Panc1 (cell line): ENCODE data around the gene CCBE1. TPM values are rescaled to one million over a fixed set of nuclear protein-coding genes. Genes with fewer than 3 reads are reported as not detected.

ENCODE experiments used
- ATAC-seq: fragments of 200-7000 bp; cut with Tn5 transposase; 2 replicates; pipeline ENCODE4 v1.9.1; 2020; ENCODE audit warnings: mild to moderate bottlenecking, moderate library complexity
- BruUV-seq: library from RNA; stranded (reverse); fragments of 400-500 nt; replicated peaks from 2 replicates; lab custom pipeline; 2021; lab: Mats Ljungman, UMichigan
- CTCF ChIA-PET: fragments of 300-600 bp; sonication (Branson Sonifier 250); formaldehyde crosslinking; loops from one replicate; lab custom pipeline; 2022; ENCODE audit warnings: antibody characterized with exemption; lab: Charles Lee
- POLR2A ChIA-PET: fragments of 300-600 bp; sonication (Branson Sonifier 250); formaldehyde crosslinking; loops from one replicate; lab custom pipeline; 2022; ENCODE audit warnings: antibody characterized with exemption; lab: Charles Lee
- DNase-seq: peaks from one replicate; pipeline ENCODE4 v3.0.0-alpha.2; 2010; ENCODE audit warnings: low read depth, low spot score
- H3K27ac ChIP-seq: 2 replicates; pipeline ENCODE4 v1.5.1; 2011; ENCODE audit warnings: mild to moderate bottlenecking, low read length, inconsistent platforms
- H3K27me3 ChIP-seq: fragments of 200-500 bp; sonication (Bioruptor generic); 2 replicates; pipeline ENCODE4 v1.6.0; 2014; ENCODE audit warnings: low read length, inconsistent platforms; ENCODE audit not compliant: control insufficient read depth, insufficient read depth
- H3K36me3 ChIP-seq: fragments of 200-500 bp; sonication (Bioruptor generic); 2 replicates; pipeline ENCODE4 v1.5.1; 2014; ENCODE audit warnings: inconsistent platforms, mild to moderate bottlenecking, low read length, moderate library complexity; ENCODE audit not compliant: control insufficient read depth, insufficient read depth
- H3K4me1 ChIP-seq: 2 replicates; pipeline ENCODE4 v1.5.1; 2011; ENCODE audit warnings: inconsistent platforms, mild to moderate bottlenecking, low read length, moderate library complexity; ENCODE audit not compliant: control insufficient read depth, insufficient read depth
- H3K4me3 ChIP-seq, 2 experiments: 2 replicates each; pipeline ENCODE4 v1.5.1; 2011 to 2012; ENCODE audit warnings: low read depth in 2 of 2, low read length in 2 of 2, mild to moderate bottlenecking in 2 of 2, inconsistent platforms in 1 of 2, moderate library complexity in 1 of 2
- H3K9me3 ChIP-seq: fragments of 200-500 bp; sonication (Bioruptor generic); 2 replicates; pipeline ENCODE4 v1.5.1; 2014; ENCODE audit warnings: low read depth, mild to moderate bottlenecking, inconsistent platforms, low read length, moderate library complexity; ENCODE audit not compliant: control insufficient read depth, insufficient read depth
- POLR2AphosphoS5 ChIP-seq: IDR thresholded peaks from 2 replicates; pipeline ENCODE4 v1.6.1; 2012; ENCODE audit warnings: mild to moderate bottlenecking, low read depth, low read length, moderate library complexity
- SIN3A ChIP-seq: IDR thresholded peaks from 2 replicates; pipeline ENCODE4 v1.6.1; 2012; ENCODE audit warnings: low read depth, mild to moderate bottlenecking, low read length, moderate library complexity, borderline replicate concordance; ENCODE audit not compliant: insufficient read depth
- TCF7L2 ChIP-seq: IDR thresholded peaks from 2 replicates; pipeline ENCODE4 v1.6.1; 2011; ENCODE audit warnings: mild to moderate bottlenecking, low read depth, low read length, inconsistent platforms
- in situ Hi-C: cut with HindIII; loops from 2 replicates; pipeline ENCODE4 v1.10.0; 2016; ENCODE audit warnings: low sequenced_read_pairs, low pct_unique_long_range_greater_than_20kb
- intact Hi-C: fragments of 100-400 bp; cut with micrococcal nuclease; formaldehyde crosslinking; loops from one replicate; pipeline ENCODE4 v1.10.0; 2022; ENCODE audit not compliant: unreplicated experiment
- total RNA-seq: library from RNA; stranded (reverse); gene quantifications from one replicate; pipeline ENCODE4 v1.2.1, GENCODE V29; 2021; ENCODE audit not compliant: unreplicated experiment
- TF ChIP-seq, protein P1 (sequence below), 2 experiments: IDR thresholded peaks; 2 replicates each; pipeline ENCODE4 v1.6.1; 2011 to 2012; ENCODE audit warnings: low read depth in 2 of 2, control low read depth in 1 of 2, low read length in 1 of 2, mild to moderate bottlenecking in 1 of 2, moderate library complexity in 1 of 2; ENCODE audit not compliant: insufficient read depth in 1 of 2
- TF ChIP-seq, protein P2 (sequence below): fragments of 450-650 bp; IDR thresholded peaks from 2 replicates; pipeline ENCODE4 v1.5.1; 2017; ENCODE audit warnings: mild to moderate bottlenecking

The CCBE1 gene
- total RNA-seq, 1 experiment from 2014 or later, result 0.13 TPM

DNA sequence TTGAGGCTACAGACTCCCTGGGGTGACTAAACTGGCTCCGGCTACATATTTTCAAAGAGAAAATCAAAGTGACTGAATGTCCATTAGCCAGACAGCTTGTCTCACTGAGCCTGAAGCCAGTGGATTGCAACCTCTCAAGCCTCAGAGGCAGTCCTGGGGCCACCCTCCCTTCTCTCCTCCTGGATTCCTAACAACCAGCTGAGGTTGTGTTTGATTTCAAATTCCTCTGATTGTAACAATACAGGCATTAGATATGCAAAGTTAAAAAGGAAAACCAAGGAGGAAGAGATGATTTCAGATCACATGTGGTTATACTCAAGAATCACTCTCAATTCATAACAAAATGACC, 237.2 kb downstream of the CCBE1 start:
- ChIA-PET POLR2A (no interaction called here), CTCF (interaction anchor here (2.8 kb wide), 1 partner anchor 363 kb away, joined by 26 read pairs; no protein-coding TSS in a partner anchor)
- ATAC-seq, result no peak
- Histone ChIP-seq H3K36me3 (no peaks in the 10 kb centered on the region), H3K9me3 (no peaks in the 10 kb centered on the region), H3K27me3 (no peaks in the 10 kb centered on the region), H3K4me3 (no peak overlapping the region), H3K4me1 (no peaks in the 10 kb centered on the region), H3K27ac (no peak overlapping the region)
- no peak for DNase-seq
- in situ Hi-C loops (no loop called here), intact Hi-C loops (loop anchor here (2.0 kb wide), 1 partner anchor 363 kb away; no protein-coding TSS in a partner anchor)
- no peak for TF ChIP-seq TCF7L2
- TF ChIP-seq, protein P1, sequence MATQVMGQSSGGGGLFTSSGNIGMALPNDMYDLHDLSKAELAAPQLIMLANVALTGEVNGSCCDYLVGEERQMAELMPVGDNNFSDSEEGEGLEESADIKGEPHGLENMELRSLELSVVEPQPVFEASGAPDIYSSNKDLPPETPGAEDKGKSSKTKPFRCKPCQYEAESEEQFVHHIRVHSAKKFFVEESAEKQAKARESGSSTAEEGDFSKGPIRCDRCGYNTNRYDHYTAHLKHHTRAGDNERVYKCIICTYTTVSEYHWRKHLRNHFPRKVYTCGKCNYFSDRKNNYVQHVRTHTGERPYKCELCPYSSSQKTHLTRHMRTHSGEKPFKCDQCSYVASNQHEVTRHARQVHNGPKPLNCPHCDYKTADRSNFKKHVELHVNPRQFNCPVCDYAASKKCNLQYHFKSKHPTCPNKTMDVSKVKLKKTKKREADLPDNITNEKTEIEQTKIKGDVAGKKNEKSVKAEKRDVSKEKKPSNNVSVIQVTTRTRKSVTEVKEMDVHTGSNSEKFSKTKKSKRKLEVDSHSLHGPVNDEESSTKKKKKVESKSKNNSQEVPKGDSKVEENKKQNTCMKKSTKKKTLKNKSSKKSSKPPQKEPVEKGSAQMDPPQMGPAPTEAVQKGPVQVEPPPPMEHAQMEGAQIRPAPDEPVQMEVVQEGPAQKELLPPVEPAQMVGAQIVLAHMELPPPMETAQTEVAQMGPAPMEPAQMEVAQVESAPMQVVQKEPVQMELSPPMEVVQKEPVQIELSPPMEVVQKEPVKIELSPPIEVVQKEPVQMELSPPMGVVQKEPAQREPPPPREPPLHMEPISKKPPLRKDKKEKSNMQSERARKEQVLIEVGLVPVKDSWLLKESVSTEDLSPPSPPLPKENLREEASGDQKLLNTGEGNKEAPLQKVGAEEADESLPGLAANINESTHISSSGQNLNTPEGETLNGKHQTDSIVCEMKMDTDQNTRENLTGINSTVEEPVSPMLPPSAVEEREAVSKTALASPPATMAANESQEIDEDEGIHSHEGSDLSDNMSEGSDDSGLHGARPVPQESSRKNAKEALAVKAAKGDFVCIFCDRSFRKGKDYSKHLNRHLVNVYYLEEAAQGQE (IDR thresholded peaks at IDR 0.05; ENCODE audit: insufficient read depth in 1 of 2, low read depth in 2 of 2, low read length in 1 of 2), result no peak
- TF ChIP-seq, protein P2, sequence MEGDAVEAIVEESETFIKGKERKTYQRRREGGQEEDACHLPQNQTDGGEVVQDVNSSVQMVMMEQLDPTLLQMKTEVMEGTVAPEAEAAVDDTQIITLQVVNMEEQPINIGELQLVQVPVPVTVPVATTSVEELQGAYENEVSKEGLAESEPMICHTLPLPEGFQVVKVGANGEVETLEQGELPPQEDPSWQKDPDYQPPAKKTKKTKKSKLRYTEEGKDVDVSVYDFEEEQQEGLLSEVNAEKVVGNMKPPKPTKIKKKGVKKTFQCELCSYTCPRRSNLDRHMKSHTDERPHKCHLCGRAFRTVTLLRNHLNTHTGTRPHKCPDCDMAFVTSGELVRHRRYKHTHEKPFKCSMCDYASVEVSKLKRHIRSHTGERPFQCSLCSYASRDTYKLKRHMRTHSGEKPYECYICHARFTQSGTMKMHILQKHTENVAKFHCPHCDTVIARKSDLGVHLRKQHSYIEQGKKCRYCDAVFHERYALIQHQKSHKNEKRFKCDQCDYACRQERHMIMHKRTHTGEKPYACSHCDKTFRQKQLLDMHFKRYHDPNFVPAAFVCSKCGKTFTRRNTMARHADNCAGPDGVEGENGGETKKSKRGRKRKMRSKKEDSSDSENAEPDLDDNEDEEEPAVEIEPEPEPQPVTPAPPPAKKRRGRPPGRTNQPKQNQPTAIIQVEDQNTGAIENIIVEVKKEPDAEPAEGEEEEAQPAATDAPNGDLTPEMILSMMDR, result no peak
- TF ChIP-seq POLR2AphosphoS5, result no peak
- no peak for TF ChIP-seq SIN3A
- no TSS peak for BruUV-seq

DNA sequence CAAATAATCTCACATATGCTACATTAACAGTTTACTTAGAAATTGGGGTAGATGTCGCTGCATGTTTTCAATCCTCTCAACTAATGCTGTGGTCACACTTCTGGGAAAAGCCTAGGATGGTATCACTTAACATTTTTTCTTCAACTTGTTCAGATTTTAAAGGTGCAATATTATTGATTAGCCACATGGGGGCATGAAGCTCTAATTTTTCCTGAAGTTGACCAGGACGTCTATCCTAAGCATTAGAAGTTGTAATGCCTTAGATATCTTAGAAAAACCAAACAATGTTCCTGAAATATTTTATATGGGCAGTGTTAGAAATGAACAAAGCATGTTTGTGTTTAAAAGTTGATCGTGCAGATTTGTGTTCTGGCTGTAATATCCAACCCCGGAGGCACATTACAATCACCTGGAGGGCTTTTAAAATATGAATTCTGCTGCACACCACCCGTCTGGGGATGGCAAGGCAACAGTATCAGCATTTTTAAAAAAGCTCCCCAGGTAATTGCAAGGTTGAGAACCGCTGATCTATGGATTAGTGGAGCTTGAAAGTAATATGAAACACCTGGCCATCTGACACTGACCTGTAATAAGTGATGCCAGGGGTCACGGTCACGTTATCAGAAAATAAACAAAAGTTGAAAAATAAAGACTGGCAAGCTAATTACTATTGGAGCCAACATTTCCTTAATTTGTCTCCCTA, 237.7 kb downstream of the CCBE1 start:
- intact Hi-C loops (loop anchor here (2.0 kb wide), 1 partner anchor 363 kb away; no protein-coding TSS in a partner anchor), in situ Hi-C loops (no loop called here)
- TF ChIP-seq, protein P2, result peak; percentile 47; the same call in 1 of the 2 replicates
- no peak for TF ChIP-seq POLR2AphosphoS5
- ChIA-PET POLR2A (no interaction called here), CTCF (interaction anchor here (0.9 to 2.8 kb wide), 3 partner anchors 164 to 364 kb away, joined by 3 to 26 read pairs (median 3); no protein-coding TSS in a partner anchor)
- BruUV-seq, result no TSS peak
- H3K36me3 ChIP-seq, result no peaks in the 10 kb centered on the region
- H3K9me3 ChIP-seq, result no peaks in the 10 kb centered on the region
- DNase-seq (no peak), ATAC-seq (no peak)
- no peaks in the 10 kb centered on the region for H3K27me3 ChIP-seq
- H3K4me1 ChIP-seq, result no peaks in the 10 kb centered on the region
- H3K4me3 ChIP-seq, result no peak overlapping the region
- no peak overlapping the region for H3K27ac ChIP-seq
